NCI-H128 (cell line): ENCODE measurements around the gene MGMT.
"Not testable (repeated sequence)": the region's sequence is repeated elsewhere in the genome, so short reads cannot be mapped to it uniquely, and the experiment has no call there.

ENCODE experiments used
- DNase-seq: peaks from one replicate; lab custom pipeline; 2025; ENCODE audit not compliant: unreplicated experiment; lab: John Stamatoyannopoulos, UW

Gene MGMT

GRCh38 chr10:129466703-129467358 is at the start of gene MGMT:
Gene MGMT (plus strand): TSS chr10:129467241.
- DNase-seq: peak; percentile 7

GRCh38 chr10:129417870-129418269 is 49.2 kb upstream of the MGMT start:
- DNase-seq: no peak

- DNase-seq: no peak
These were observed 48.4 kb upstream of the MGMT start for GRCh38 chr10:129418496-129419225.

- no peak for DNase-seq
These were observed 47.6 kb upstream of the MGMT start for GRCh38 chr10:129419397-129419796.

GRCh38 chr10:129421399-129422010 is 45.5 kb upstream of the MGMT start:
- no peak for DNase-seq

GRCh38 chr10:129424978-129425377 is 42.1 kb upstream of the MGMT start:
- DNase-seq: no peak

- no peak for DNase-seq
These were observed 40.4 kb upstream of the MGMT start for GRCh38 chr10:129426606-129427005.

GRCh38 chr10:129433266-129433665 is 33.8 kb upstream of the MGMT start:
- DNase-seq: no peak

GRCh38 chr10:129435724-129436123 is 31.3 kb upstream of the MGMT start:
- DNase-seq: not testable (repeated sequence)

- no peak for DNase-seq
These were observed 29.0 kb upstream of the MGMT start for GRCh38 chr10:129438024-129438423.

GRCh38 chr10:129440247-129440646 is 26.8 kb upstream of the MGMT start:
- DNase-seq: no peak

GRCh38 chr10:129440722-129441316 is 26.2 kb upstream of the MGMT start:
- no peak for DNase-seq

GRCh38 chr10:129441372-129442009 is 25.6 kb upstream of the MGMT start:
- no peak for DNase-seq

- DNase-seq: no peak
These were observed 24.2 kb upstream of the MGMT start for GRCh38 chr10:129442866-129443265.

- no peak for DNase-seq
These were observed 22.7 kb upstream of the MGMT start for GRCh38 chr10:129444359-129444758.

GRCh38 chr10:129445436-129446182 is 21.4 kb upstream of the MGMT start:
- no peak for DNase-seq

- no peak for DNase-seq
These were observed 20.9 kb upstream of the MGMT start for GRCh38 chr10:129446183-129446581.

- no peak for DNase-seq
These were observed 19.6 kb upstream of the MGMT start for GRCh38 chr10:129447486-129447885.

- no peak for DNase-seq
These were observed 19.0 kb upstream of the MGMT start for GRCh38 chr10:129448086-129448485.

- DNase-seq: no peak
These were observed 18.5 kb upstream of the MGMT start for GRCh38 chr10:129448539-129448938.

- DNase-seq: no peak
These were observed 17.1 kb upstream of the MGMT start for GRCh38 chr10:129449893-129450292.
